Smooth muscle cell of the brain vasculature (primary cell): ENCODE results near the gene RASL11B.

Source experiments
- DNase-seq: peaks from one replicate; pipeline ENCODE4 v3.0.0-alpha.2; 2012; ENCODE audit warnings: low read depth, low spot score

The RASL11B gene

DNA sequence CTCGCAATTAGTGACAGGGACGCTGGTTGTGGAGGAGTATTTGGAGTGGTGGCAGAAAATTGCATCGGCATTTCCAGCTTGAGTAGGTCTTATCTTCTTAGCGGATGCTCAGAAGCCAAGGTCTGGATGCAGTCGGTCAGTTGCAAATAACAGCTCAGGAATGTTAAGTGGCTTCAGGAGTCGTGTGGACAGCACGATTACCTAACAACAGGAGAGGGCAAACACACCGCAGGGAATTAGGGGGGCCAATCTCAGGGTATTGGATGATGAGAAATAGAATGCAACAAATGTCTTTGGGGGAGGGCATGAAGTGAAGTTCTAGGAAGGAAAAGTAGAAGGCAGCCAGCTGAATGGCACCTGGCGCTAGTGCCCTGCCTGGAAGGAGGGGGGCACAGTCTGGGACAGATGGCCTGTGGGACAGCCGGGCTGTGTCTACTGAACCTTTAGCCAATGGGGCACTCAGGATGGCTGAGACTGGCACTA, 11.8 kb downstream of the RASL11B start:
- no peak for DNase-seq

DNA sequence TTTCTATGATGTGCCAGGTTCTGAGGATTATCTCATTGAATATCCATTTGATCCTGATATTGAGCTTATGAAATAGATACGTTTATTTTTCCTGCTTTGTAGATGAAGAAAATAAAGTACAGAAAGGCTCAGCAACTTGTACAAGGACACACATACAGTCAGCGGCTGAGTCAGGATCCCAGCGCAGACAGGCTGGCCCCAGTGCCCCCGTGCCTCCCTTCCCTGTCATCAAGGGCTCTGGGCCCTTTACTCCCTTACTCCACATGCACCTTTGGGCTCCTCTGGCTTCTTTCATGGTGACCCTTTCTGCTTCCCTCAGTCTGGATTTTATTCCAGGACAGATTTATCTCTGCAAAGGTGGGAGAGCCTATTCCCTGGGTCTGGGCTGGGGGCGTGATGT, 12.8 kb downstream of the RASL11B start:
- DNase-seq = no peak

DNA sequence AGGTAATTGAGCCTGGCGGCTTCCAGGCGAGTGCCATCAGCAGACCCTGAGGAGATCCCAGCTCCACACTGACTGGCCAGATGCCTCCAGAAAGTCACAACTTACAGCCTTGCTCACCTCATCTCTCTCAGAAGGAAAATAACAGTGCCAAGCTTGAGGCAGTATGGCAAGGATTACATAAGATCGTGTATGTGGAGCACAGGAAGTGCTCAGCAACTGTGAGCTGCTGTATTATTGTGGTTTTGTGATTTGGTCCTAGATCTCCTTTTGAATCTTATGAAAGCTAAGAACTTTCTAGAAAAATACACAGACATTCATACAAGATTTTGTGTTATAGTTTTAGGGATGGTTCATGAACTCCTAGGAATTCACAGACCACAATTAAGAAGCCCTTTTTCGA, 14.0 kb downstream of the RASL11B start:
- DNase-seq = no peak

DNA sequence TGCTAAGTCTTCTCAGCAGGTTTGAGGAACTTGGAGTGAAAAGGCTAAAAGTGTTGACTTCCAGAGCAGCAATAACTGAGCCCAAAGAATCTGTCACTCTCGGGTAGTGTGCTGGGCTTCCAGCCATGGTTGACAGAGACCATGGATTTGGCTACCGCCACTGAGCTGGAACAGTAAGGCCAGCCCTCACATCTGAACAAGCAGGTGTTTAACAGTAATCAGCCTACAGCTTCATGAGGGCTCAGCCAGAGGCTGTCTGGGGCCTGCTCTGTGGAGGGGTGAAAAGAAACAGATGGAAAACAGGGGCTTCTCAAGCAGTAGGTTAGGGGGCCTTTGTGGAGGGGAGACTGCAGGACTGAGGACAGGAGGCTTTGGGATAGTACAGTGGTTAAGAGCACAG, 14.9 kb downstream of the RASL11B start:
- DNase-seq = no peak

DNA sequence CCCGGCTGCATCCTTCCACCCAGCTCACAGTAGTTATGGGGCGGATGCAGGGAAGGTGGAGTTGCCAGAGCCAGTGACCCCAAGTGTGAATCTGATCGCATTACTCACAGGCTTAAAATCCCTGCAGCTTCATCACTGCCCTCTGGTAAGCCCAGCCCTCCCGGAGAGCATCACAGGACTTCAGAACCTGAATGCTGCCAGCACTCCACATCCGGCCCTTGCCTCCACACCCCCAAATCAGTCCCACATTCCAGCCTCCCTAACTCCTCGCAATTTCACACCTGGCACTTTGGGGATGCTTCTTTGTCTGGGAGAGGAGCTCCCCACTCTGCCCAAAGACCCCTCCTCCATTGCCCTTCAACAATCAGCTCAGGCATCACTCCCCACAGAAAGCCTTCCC, 15.6 kb downstream of the RASL11B start:
- DNase-seq = no peak

DNA sequence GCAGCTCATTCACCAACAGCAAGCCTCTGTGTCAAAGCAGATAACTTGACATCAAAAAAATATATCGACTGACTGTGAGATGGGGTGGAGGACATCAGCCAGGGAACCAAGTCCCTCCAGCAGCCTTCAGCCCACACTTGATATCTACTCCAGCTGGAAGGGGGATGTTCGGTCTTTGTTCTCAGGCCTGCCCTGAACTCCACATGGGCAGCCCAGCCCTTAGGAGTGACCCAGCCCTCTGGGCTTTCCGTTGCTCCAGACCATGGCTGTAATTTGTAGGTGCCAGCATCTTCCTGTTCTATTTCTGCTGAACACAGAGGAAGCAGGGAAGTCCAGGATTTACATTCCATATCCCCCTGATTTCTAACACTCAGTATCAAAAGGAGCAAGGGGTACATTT, 17.4 kb downstream of the RASL11B start:
- DNase-seq = no peak

DNA sequence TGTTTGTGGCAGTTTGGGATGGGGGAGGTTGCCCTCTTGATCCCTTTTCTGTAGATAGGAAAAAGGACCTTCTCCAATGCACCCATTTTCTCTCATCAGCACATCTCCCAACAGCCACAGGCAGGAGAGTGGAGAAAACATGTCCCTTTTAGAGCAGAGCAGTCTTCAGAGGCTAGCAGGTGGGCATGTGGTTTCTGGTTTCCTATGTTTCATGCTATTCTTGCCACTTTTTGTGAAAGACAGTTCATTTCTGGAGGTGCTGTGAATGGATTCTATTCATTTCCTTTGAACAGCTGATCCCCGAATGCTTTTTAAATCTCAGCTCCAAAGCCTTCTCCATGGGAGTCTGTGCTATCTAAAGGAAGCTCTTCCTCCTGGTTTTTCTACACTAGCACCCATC, 18.9 kb downstream of the RASL11B start:
- no peak for DNase-seq

DNA sequence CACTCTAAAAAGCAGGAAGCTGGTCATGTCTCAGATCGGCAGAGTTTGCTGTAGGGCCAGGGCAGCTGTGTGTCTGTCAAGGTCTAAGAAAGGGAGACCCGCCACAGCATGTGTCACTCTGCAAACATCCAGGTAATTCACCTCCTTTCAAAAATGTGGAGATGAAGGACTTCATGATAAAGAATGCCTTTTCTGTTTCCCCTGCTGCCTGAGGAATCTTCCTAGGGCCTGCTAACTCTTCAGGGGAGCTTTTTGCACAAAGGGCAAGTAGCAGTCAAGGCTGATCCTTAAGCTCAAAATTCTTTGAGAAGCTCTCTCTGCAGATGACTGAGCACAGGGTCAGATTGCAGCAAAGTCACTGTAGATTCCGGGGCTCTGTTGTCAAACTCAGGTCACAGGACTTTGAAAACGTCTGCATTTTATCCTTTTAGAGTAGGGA, 21.1 kb downstream of the RASL11B start:
- no peak for DNase-seq

DNA sequence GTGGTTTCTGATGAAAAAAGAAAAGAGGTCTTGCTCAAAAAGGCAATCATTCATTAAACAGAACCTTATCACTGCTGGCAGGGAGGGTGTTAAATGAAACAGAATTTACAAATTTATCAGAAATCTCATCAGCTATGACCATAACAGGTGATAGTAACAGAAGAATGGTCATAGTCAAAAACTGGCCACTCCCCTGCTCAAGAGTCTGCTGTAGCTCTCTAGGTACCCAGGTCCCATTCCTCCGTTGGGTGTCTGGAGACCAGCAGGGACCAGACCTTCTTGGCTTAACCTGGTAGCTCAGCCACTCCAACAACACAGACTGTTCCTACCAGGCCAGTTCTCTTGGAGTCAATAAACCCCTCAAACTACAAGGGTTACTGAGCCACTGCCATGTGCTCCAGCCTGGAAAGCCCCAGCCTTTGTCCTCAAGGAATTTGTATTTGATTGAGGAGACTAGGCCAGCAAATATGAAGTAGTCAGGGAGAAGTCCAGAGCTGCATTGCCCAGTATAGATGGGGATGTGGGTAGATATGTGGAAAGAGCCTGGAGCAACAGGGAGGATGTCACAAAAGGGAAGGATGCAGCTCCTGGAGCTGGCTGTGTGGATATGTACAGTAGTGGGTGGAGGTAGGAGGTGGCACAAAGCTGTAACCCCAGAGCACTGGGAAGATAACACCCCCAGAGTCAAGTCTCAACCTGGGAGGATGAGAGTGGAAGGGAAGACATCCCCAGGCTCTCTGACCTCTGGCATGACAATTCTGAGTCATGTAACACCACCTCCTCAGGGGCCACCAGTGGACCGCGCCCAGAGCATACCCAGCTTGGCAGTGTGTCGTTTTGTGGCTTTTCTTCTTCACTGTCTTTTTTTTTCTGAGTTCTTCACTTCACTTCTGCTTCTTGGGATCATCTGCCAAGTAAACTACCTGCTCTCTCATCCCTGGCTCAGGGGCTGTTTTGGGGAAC, 21.9 kb downstream of the RASL11B start:
- DNase-seq = no peak

DNA sequence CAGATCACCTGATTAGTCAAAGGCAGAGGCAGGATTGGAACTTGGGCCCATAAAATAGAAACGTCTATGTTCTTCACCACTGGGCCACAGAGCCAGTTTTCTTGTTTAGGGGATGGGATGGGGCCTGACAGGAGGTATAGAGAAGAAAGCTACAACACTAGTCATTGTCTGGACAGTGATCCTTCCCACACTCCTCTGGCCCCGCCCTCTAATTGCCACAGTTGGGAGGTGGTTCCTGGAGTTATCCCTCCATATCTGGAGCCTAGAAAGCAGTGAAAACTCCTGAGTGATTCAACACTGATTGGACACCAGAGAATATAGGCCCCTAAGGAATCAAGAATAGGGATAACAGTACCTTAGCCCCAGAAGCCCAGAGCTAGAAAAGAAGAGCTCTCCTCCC, 22.9 kb downstream of the RASL11B start:
- no peak for DNase-seq

DNA sequence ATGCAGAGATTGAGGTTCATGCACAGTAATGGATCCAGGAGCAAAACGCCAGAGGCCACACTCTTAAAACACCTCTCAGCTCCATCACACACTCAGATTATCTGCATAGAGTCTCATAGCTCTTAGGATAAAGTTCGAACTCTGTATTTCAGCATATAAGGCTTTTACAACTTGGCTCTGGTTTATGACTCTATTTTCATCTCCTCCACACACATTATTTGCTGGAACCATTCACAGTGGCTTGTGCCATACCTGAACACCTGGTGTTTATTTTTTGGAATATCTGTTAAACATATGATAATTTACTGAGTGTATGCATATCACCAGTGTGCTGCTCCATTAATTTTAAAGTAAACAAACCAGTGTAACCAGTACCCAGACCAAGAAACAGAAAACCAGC, 27.2 kb downstream of the RASL11B start:
- DNase-seq = no peak

DNA sequence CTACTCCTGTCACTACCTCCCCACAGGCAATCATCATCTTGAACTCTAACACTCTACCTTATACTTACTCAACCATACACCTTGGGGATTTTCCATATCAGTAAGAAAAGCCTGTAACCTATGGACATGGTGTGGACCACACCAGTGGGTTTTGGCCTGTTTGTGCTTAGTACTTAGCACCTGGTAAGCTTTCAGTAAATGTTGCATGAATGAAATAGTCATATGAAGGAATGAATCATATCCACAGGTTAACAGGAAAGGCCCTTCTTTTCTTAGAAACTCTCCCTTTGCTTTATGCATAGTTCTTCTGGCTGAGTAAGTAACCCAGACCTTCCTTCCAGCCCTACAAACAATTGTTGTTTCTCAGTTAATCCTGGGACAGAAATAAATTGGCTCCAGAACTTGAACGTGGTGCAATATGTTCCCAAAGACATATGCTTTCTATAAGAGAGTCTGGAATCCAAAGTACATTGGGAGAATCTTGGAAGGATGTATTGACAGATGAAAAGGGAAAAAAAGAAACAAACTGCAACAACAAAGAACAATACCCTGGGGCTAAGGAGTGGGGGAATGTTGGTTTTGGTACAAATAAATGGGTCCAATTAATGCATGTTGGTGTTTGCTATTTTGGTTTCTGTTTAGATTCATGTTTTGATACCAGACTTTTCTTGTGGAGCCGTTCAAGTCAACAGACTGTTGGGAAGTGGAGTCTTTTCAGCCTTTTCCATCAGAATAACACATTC, 27.8 kb downstream of the RASL11B start:
- DNase-seq = no peak

DNA sequence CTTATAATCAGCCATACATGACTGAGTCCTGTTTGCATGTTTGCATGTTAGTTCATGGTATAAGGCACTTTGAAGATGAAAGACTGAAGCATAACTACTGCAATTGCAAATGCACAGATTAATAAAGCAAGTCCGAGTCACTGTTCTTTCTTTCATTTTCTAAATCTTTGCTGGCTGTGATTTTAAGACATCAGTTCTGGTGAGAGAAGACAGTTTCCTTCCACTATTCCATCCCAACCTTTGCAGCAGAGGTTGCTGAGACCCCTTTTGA, 28.3 kb downstream of the RASL11B start:
- no peak for DNase-seq

DNA sequence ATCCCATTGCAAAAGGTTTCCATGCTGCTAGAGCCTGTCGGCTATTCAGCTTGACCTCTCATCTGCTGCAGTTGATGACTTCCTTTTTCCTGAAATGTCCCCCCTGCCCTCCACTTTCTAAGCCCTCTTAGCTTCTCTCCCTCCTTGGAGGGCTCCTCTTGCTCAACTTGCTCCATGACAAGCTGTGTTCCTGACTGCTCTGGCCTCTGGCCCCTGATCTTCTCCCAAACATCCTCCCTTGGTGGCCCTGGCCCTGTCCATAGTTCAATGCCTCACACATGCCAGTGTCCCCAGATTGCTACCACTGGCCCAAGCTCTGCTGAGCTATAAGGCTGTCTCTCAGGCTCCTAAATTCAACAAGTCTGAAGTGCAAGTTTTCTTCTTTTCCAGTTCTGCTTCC, 29.6 kb downstream of the RASL11B start:
- no peak for DNase-seq

DNA sequence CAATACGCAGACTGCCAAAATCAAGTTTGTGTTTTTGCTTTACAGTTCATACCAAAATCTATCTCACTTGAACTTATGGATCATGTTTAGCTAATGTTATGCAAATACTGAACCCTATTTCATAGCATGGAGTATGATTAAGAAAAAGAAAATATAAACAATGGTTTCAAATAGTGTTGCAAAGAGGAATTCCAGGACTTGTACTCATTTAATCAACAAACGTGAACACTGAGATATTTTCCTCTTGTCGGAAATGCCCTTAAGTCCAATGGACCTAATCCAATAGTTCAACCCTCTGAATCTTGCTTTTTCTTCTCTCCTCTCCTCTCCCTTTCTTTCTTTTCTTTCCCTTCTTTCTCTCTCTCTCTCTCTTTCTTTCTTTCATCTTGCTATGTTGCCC, 30.8 kb downstream of the RASL11B start:
- DNase-seq = no peak

DNA sequence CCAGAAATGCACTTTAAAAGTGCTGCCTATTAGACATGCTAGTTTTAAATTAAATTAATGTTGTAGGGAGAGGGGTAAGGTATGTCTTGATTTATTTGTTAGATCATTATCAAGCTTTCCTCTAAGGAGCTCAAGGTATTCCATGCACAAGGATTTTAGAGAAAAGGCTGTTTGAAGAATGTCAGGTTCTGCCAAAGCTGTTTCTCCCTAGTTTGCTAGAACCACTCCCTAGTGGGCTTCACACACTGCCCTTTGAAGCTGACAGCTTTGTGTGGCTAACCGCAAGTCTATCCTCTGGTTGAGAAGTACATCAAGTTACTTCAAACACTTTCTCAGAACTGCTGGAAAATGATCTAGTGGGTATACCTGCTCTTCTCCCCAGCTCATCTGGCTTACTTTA, 32.3 kb downstream of the RASL11B start:
- no peak for DNase-seq

DNA sequence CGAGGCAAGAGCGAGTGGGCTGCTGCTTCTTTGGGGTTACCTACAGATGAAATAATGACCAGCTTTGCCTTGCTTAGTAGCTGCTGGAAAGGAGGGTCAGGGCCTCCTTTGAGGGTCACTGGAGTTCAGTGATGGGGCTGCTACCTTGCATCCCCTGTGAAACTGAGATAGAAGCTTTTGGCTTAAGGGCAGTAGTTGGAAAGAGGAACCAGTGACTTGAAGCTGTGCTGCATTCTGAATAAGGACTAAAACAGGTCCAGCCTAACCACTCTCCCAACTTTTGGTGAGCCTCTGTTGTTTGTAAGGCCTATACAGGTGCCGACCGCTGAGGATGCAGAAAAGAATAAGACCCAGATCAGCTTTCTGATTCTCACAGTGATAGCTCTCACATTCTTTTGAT, 41.2 kb downstream of the RASL11B start:
- no peak for DNase-seq

DNA sequence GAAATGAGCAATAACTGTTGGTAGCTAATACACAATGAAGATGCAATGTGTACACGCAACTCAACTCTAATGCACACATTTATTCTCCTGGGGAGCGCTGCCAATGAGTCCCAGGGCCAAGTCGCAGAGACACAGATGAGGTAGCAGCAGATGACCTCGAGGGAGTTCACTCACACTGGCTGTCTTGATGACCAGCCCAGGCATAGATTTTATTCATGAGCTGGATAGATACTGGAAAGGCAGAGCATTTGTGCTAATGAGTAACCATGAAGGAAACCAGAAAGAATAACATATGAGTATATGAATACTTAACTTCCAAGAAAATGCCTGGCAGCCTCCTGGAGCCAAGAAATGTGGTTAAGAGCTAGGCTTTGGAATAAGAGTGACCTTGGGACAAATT, 42.3 kb downstream of the RASL11B start:
- DNase-seq = no peak

DNA sequence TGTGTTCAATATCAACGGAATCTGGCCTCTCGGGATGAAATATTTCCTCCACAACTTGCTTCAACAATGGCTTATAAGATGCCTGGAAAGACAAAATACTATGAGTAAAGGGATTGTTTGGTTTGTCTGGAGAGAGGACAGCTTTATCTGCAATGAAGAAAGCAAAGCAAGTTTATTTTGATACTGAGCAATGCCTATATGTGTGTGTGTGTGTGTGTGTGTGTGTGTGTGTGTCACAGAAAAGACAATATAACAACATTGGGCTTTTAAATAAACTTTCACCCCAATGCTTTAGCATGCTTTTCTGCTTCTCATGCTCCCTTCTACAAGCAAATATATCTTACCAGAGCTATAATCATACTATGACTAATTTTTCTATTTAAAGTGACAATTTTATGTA, 45.4 kb downstream of the RASL11B start:
- no peak for DNase-seq

DNA sequence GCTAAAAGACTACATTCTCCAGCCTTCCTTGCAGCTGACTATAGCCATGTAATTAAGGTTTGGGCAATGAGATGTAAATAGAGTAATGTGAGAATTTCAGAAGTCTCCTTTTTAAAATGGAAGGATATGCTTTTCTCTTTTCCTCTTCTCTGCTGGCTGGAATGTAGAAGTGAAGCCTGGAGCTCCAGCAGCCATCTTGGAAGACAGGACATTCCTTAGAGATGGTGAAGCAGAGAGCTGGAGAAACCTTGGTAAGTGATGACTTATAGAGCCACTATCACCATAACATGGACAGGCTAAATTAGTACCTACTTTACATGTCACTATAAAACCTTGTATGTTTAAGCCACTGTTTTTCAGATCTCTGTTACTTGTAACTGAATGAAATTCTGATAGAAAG, 48.0 kb downstream of the RASL11B start:
- DNase-seq = no peak

DNA sequence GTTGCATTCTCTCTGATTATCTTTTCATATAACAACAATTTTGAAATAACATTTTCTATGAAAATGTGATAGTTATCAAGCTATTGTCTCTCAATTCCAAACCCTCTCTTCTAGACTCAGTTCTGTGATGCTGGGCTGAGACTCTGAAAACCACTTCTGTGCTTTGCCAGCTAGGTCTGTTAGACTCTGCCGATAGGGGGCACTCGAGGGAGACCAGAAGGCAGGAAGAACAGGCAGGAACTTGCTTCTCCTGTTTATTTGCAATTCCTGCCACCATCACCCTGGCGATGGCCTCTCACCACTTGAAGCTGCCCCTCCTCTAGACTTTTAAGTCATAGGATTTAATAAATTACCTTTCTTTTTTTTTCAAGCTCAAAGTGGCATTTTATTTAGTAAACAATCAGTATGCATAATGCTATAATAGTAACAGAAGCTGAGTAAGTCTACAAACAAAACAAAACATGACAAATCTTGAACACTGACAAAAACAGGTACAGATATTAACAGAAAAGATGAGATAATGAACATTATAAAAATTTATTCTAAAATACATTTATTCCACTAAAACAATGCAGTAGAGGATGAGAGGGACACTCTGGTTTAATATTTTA, 49.7 kb downstream of the RASL11B start:
- peak; percentile 57 for DNase-seq

DNA sequence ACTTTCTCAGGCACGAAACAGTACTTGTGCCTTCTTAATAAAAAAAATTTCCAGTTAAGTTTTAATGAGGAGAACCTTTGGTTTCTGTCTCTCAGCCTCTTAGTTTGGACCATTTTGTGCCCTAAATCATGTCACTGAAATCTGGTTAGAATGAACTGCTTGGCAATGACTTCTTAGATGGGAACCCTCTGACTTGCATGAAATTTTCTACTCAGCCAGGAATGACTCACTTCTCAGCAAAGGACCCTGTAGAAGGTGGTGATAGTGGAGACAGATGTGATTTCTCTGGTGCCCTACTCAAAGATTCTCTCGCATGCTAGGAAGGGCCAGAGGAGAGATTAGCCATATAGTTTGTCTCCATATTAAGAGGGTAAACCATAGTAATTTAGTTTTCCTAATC, 50.5 kb downstream of the RASL11B start:
- no peak for DNase-seq
